ENCODE data around the gene RAB4A.

The RAB4A gene

GRCh38 chr1:229316166-229316565, 45.3 kb downstream of the RAB4A start:
- H3K4me2 ChIP-seq (ENCODE audit: low read depth, low read length, poor library complexity, severe bottlenecking), result no peak overlapping the region
- no peaks in the 10 kb centered on the region for H3K79me2 ChIP-seq (ENCODE audit: insufficient read depth, low read length)
- no peak overlapping the region for H3K4me3 ChIP-seq (ENCODE audit: insufficient read depth, low read length, poor library complexity, severe bottlenecking)
- no peak overlapping the region for H3K27ac ChIP-seq (ENCODE audit: low read depth, low read length)
- no peak overlapping the region for H2AFZ ChIP-seq (ENCODE audit: low read depth, low read length, severe bottlenecking)
- no peaks in the 10 kb centered on the region for H3F3A ChIP-seq (ENCODE audit: insufficient read depth)
- no peak for TF ChIP-seq EZH2phosphoT487 (conservative IDR thresholded peaks at IDR 0.05; ENCODE audit: low read length)
- TF ChIP-seq, protein P1, sequence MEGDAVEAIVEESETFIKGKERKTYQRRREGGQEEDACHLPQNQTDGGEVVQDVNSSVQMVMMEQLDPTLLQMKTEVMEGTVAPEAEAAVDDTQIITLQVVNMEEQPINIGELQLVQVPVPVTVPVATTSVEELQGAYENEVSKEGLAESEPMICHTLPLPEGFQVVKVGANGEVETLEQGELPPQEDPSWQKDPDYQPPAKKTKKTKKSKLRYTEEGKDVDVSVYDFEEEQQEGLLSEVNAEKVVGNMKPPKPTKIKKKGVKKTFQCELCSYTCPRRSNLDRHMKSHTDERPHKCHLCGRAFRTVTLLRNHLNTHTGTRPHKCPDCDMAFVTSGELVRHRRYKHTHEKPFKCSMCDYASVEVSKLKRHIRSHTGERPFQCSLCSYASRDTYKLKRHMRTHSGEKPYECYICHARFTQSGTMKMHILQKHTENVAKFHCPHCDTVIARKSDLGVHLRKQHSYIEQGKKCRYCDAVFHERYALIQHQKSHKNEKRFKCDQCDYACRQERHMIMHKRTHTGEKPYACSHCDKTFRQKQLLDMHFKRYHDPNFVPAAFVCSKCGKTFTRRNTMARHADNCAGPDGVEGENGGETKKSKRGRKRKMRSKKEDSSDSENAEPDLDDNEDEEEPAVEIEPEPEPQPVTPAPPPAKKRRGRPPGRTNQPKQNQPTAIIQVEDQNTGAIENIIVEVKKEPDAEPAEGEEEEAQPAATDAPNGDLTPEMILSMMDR (IDR thresholded peaks at IDR 0.05; ENCODE audit: insufficient read depth, low read length, poor library complexity, severe bottlenecking), result no peak
- no peak overlapping the region for H3K9ac ChIP-seq (ENCODE audit: low read length)
- H3K27me3 ChIP-seq (ENCODE audit: low read length), result no peaks in the 10 kb centered on the region
- H3K36me3 ChIP-seq (ENCODE audit: low read length), result peaks cover under 1% of the 10 kb centered on the region; the same call in 1 of the 2 replicates
- H3K9me3 ChIP-seq (ENCODE audit: insufficient read depth, low read length), result no peaks in the 10 kb centered on the region
- no peaks in the 10 kb centered on the region for H4K20me1 ChIP-seq (ENCODE audit: low read depth, low read length)
- H3K9me2 ChIP-seq (replicated peaks; ENCODE audit: insufficient read depth, low read length), result no peaks in the 10 kb centered on the region

DNA sequence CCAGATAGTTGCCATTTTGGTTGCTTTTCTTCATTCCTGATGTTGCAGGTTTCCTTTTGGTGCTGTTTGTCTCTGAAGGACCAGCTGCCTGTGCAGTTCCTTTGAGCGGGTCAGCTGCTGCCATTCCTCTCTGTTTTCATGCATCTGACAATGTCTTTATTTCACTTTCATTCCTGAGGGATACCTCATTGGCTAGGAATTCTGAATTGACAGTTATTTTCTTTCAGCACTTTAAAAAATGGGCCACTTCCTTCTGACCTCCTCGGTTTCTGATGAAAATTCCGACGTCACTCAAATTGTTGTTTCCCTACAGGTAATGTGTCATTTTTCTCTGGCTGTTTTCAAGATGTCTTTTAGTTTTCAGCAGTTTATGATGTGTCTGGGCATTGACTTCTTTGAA, 47.1 kb downstream of the RAB4A start:
- H3K4me2 ChIP-seq (ENCODE audit: low read depth, low read length, poor library complexity, severe bottlenecking), result no peak overlapping the region
- H3F3A ChIP-seq (ENCODE audit: insufficient read depth), result no peaks in the 10 kb centered on the region
- no peaks in the 10 kb centered on the region for H3K79me2 ChIP-seq (ENCODE audit: insufficient read depth, low read length)
- TF ChIP-seq, protein P1 (IDR thresholded peaks at IDR 0.05; ENCODE audit: insufficient read depth, low read length, poor library complexity, severe bottlenecking), result no peak
- no peak for TF ChIP-seq EZH2phosphoT487 (conservative IDR thresholded peaks at IDR 0.05; ENCODE audit: low read length)
- no peak overlapping the region for H3K27ac ChIP-seq (ENCODE audit: low read depth, low read length)
- H3K9me2 ChIP-seq (replicated peaks; ENCODE audit: insufficient read depth, low read length), result no peaks in the 10 kb centered on the region
- H3K36me3 ChIP-seq (ENCODE audit: low read length), result peaks cover 11% of the 10 kb centered on the region; the same call in 1 of the 2 replicates
- H3K4me3 ChIP-seq (ENCODE audit: insufficient read depth, low read length, poor library complexity, severe bottlenecking), result no peak overlapping the region
- no peaks in the 10 kb centered on the region for H3K27me3 ChIP-seq (ENCODE audit: low read length)
- H3K9ac ChIP-seq (ENCODE audit: low read length), result no peak overlapping the region
- H3K9me3 ChIP-seq (ENCODE audit: insufficient read depth, low read length), result no peaks in the 10 kb centered on the region
- H2AFZ ChIP-seq (ENCODE audit: low read depth, low read length, severe bottlenecking), result no peak overlapping the region
- no peaks in the 10 kb centered on the region for H4K20me1 ChIP-seq (ENCODE audit: low read depth, low read length)

GRCh38 chr1:229319487-229319886, 48.6 kb downstream of the RAB4A start:
- Histone ChIP-seq H3K27ac (ENCODE audit: low read depth, low read length) (no peak overlapping the region), H3K36me3 (ENCODE audit: low read length) (peaks cover 11% of the 10 kb centered on the region; the same call in 1 of the 2 replicates), H2AFZ (ENCODE audit: low read depth, low read length, severe bottlenecking) (no peak overlapping the region), H3K9ac (ENCODE audit: low read length) (no peak overlapping the region), H4K20me1 (ENCODE audit: low read depth, low read length) (no peaks in the 10 kb centered on the region), H3K4me3 (ENCODE audit: insufficient read depth, low read length, poor library complexity, severe bottlenecking) (no peak overlapping the region), H3K79me2 (ENCODE audit: insufficient read depth, low read length) (no peaks in the 10 kb centered on the region), H3F3A (ENCODE audit: insufficient read depth) (no peaks in the 10 kb centered on the region), H3K9me3 (ENCODE audit: insufficient read depth, low read length) (no peaks in the 10 kb centered on the region), H3K9me2 (replicated peaks; ENCODE audit: insufficient read depth, low read length) (no peaks in the 10 kb centered on the region), H3K4me2 (ENCODE audit: low read depth, low read length, poor library complexity, severe bottlenecking) (no peak overlapping the region), H3K27me3 (ENCODE audit: low read length) (no peaks in the 10 kb centered on the region)
- TF ChIP-seq, protein P1 (IDR thresholded peaks at IDR 0.05; ENCODE audit: insufficient read depth, low read length, poor library complexity, severe bottlenecking), result no peak
- no peak for TF ChIP-seq EZH2phosphoT487 (conservative IDR thresholded peaks at IDR 0.05; ENCODE audit: low read length)

Data from SU-DHL-6 (cell line).